Common myeloid progenitor, CD34-positive (primary cell): Measurements from ENCODE around the gene ACTN1.
"Not testable (repeated sequence)": the region's sequence is repeated elsewhere in the genome, so short reads cannot be mapped to it uniquely, and the experiment has no call there.

Source experiments
- CTCF ChIA-PET: fragments of 350-600 bp; sonication (Branson Sonifier 250); formaldehyde crosslinking; loops from one replicate; lab custom pipeline; 2021; ENCODE audit warnings: antibody characterized with exemption; lab: Charles Lee
- POLR2A ChIA-PET: fragments of 350-600 bp; sonication (Branson Sonifier 250); formaldehyde crosslinking; loops from one replicate; lab custom pipeline; 2021; ENCODE audit warnings: antibody characterized with exemption; lab: Charles Lee
- DNase-seq, 3 donors: peaks; one replicate each; pipeline versions ENCODE4 v3.0.0 to v3.0.0-alpha.2; 2013
- H3K27ac ChIP-seq, 2 experiments: 1 replicate in 1 of 2; 2 replicates in 1 of 2; pipeline ENCODE4 v1.7.0; 2013; ENCODE audit warnings: inconsistent platforms in 2 of 2, low read length in 2 of 2, mild to moderate bottlenecking in 2 of 2, low read depth in 1 of 2, moderate library complexity in 1 of 2; ENCODE audit not compliant: severe bottlenecking in 2 of 2, insufficient read depth in 1 of 2, poor library complexity in 1 of 2
- H3K27me3 ChIP-seq, 5 experiments: replicated peaks in 2 of 5; 1 replicate in 3 of 5; 2 replicates in 2 of 5; pipeline versions ENCODE4 v1.6.1 to v1.7.0; 2013; ENCODE audit warnings: low read length in 4 of 5, mild to moderate bottlenecking in 2 of 5, moderate library complexity in 2 of 5, inconsistent platforms in 1 of 5; ENCODE audit not compliant: insufficient read depth in 5 of 5, control insufficient read depth in 4 of 5
- H3K36me3 ChIP-seq, 4 experiments: 1 replicate in 2 of 4; 2 replicates in 2 of 4; pipeline versions ENCODE4 v1.6.1 to v1.7.0; 2013; ENCODE audit warnings: low read length in 3 of 4, control low read depth in 1 of 4, mild to moderate bottlenecking in 1 of 4; ENCODE audit not compliant: control insufficient read depth in 4 of 4, insufficient read depth in 4 of 4
- H3K4me1 ChIP-seq, 4 experiments: 1 replicate in 3 of 4; 2 replicates in 1 of 4; pipeline versions ENCODE4 v1.6.1 to v1.7.1; 2013; ENCODE audit warnings: low read length in 3 of 4, mild to moderate bottlenecking in 3 of 4, control low read depth in 1 of 4, inconsistent platforms in 1 of 4, moderate library complexity in 1 of 4; ENCODE audit not compliant: control insufficient read depth in 4 of 4, insufficient read depth in 4 of 4; ENCODE audit errors: control extremely low read depth in 1 of 4
- H3K4me3 ChIP-seq, 7 experiments: 1 replicate in 4 of 7; 2 replicates in 3 of 7; pipeline versions ENCODE4 v1.5.1 to v1.7.0; 2013; ENCODE audit warnings: mild to moderate bottlenecking in 7 of 7, low read length in 6 of 7, moderate library complexity in 6 of 7, inconsistent platforms in 2 of 7, low read depth in 2 of 7, control low read depth in 1 of 7; ENCODE audit not compliant: insufficient read depth in 4 of 7, control insufficient read depth in 1 of 7; ENCODE audit errors: extremely low read depth in 1 of 7
- H3K9me3 ChIP-seq, 5 experiments: 1 replicate in 4 of 5; 2 replicates in 1 of 5; pipeline versions ENCODE4 v1.6.1 to v1.7.1; 2013; ENCODE audit warnings: low read length in 4 of 5, mild to moderate bottlenecking in 2 of 5, inconsistent platforms in 1 of 5, low read depth in 1 of 5, moderate library complexity in 1 of 5; ENCODE audit not compliant: control insufficient read depth in 4 of 5, insufficient read depth in 2 of 5; ENCODE audit errors: control extremely low read depth in 1 of 5
- WGBS: methylation state at CpG from one replicate; pipeline ENCODE4 v1.1.5; 2013; ENCODE audit not compliant: insufficient coverage; 5-methylcytosine and 5-hydroxymethylcytosine counted together

Gene ACTN1

GRCh38 chr14:68854421-68854820, 124.7 kb downstream of the ACTN1 start:
- no peaks in the 10 kb centered on the region for H3K4me1 ChIP-seq
- no peak overlapping the region for H3K27ac ChIP-seq
- no peaks in the 10 kb centered on the region for H3K36me3 ChIP-seq
- WGBS: 90% methylated on average over 6 of the region's 7 CpGs
- H3K27me3 ChIP-seq: no peaks in the 10 kb centered on the region
- H3K9me3 ChIP-seq: peaks cover 1 to 5% (median 3%) of the 10 kb centered on the region in 5 experiments
- ChIA-PET POLR2A (no interaction called here), CTCF (interaction anchor here (1.1 to 1.8 kb wide), 3 partner anchors 9 to 12 kb away, joined by 3 to 10 read pairs (median 9); no protein-coding TSS in a partner anchor)
- H3K4me3 ChIP-seq: no peak overlapping the region
- no peak for DNase-seq

GRCh38 chr14:68853749-68854148, 125.4 kb downstream of the ACTN1 start:
- no peaks in the 10 kb centered on the region for H3K36me3 ChIP-seq

GRCh38 chr14:68852493-68852892, 126.6 kb downstream of the ACTN1 start:
- H3K27me3 ChIP-seq, H3K27ac ChIP-seq, POLR2A ChIA-PET, H3K9me3 ChIP-seq, H3K4me3 ChIP-seq, H3K36me3 ChIP-seq, DNase-seq, H3K4me1 ChIP-seq: not testable (repeated sequence)
- CTCF ChIA-PET: interaction anchor here (0.7 to 1.8 kb wide), 2 partner anchors 11 to 261 kb away, joined by 3 to 10 read pairs; no protein-coding TSS in a partner anchor
- WGBS: 100% methylated on average over 7 of the region's 7 CpGs

More at GRCh38 chr14:68853749-68854148, 125.4 kb downstream of the ACTN1 start:
- no peak overlapping the region for H3K4me3 ChIP-seq
- no peaks in the 10 kb centered on the region for H3K4me1 ChIP-seq
- ChIA-PET POLR2A (no interaction called here), CTCF (interaction anchor here (1.1 to 1.8 kb wide), 3 partner anchors 9 to 11 kb away, joined by 3 to 10 read pairs (median 9); no protein-coding TSS in a partner anchor)
- WGBS: 91% methylated on average over 6 of the region's 6 CpGs
- no peak overlapping the region for H3K27ac ChIP-seq
- no peak for DNase-seq
- peaks cover 1 to 5% (median 3%) of the 10 kb centered on the region in 5 experiments for H3K9me3 ChIP-seq
- H3K27me3 ChIP-seq: no peaks in the 10 kb centered on the region

- 83% methylated on average over 4 of the region's 5 CpGs for WGBS
Measured at GRCh38 chr14:68851078-68851477, 128.0 kb downstream of the ACTN1 start.

GRCh38 chr14:68849416-68849815, 129.7 kb downstream of the ACTN1 start:
- ChIA-PET POLR2A (no interaction called here), CTCF (interaction anchor here (0.6 to 2.2 kb wide), 3 partner anchors 13 to 165 kb away, joined by 3 to 8 read pairs (median 3); no protein-coding TSS in a partner anchor)
- no peaks in the 10 kb centered on the region for H3K4me1 ChIP-seq
- H3K36me3 ChIP-seq: no peaks in the 10 kb centered on the region
- 97% methylated on average over 3 of the region's 3 CpGs for WGBS
- no peaks in the 10 kb centered on the region for H3K27me3 ChIP-seq
- no peak overlapping the region for H3K27ac ChIP-seq
- no peak for DNase-seq
- peaks cover 1 to 5% (median 3%) of the 10 kb centered on the region in 5 experiments for H3K9me3 ChIP-seq
- no peak overlapping the region for H3K4me3 ChIP-seq

More at GRCh38 chr14:68851078-68851477, 128.0 kb downstream of the ACTN1 start:
- H3K27me3 ChIP-seq: no peaks in the 10 kb centered on the region
- H3K4me1 ChIP-seq: no peaks in the 10 kb centered on the region
- ChIA-PET CTCF (no interaction called here), POLR2A (no interaction called here)
- no peak overlapping the region for H3K4me3 ChIP-seq
- peaks cover 1 to 5% (median 3%) of the 10 kb centered on the region in 5 experiments for H3K9me3 ChIP-seq
- H3K36me3 ChIP-seq: no peaks in the 10 kb centered on the region
- DNase-seq: peak in 1 of 3 donors; percentile 75
- H3K27ac ChIP-seq: no peak overlapping the region

- Histone ChIP-seq H3K4me3 (no peak overlapping the region), H3K4me1 (peaks cover 0 to 5% (median 4%) of the 10 kb centered on the region in 4 experiments), H3K27me3 (no peaks in the 10 kb centered on the region), H3K36me3 (no peaks in the 10 kb centered on the region), H3K9me3 (peaks cover 1 to 5% (median 3%) of the 10 kb centered on the region in 5 experiments), H3K27ac (no peak overlapping the region)
- CTCF ChIA-PET: interaction anchor here (0.8 to 2.2 kb wide), 3 partner anchors 11 to 60 kb away, joined by 3 to 8 read pairs (median 3); no protein-coding TSS in a partner anchor
- POLR2A ChIA-PET: no interaction called here
- DNase-seq: no peak
- no CpG with 5 or more reads among the region's 1 CpG for WGBS
Measured at GRCh38 chr14:68848253-68848652, 130.8 kb downstream of the ACTN1 start.

- H3K27me3 ChIP-seq, H3K27ac ChIP-seq, POLR2A ChIA-PET, H3K36me3 ChIP-seq, H3K9me3 ChIP-seq, DNase-seq, H3K4me1 ChIP-seq, H3K4me3 ChIP-seq: not testable (repeated sequence)
- WGBS: 80% methylated on average over 1 of the region's 4 CpGs
- CTCF ChIA-PET: interaction anchor here (1.3 kb wide), 1 partner anchor 11 kb away, joined by 3 read pairs; no protein-coding TSS in a partner anchor
Measured at GRCh38 chr14:68847640-68848039, 131.5 kb downstream of the ACTN1 start.
